Measurements from ENCODE around the gene PITX1.

The PITX1 gene

GRCh38 chr5:135018457-135018856, 15.6 kb downstream of the PITX1 start:
- no peak overlapping the region for H3K27ac ChIP-seq
- TF ChIP-seq ZFX (IDR thresholded peaks at IDR 0.05; ENCODE audit: borderline replicate concordance) (no peak), CTCF (IDR thresholded peaks at IDR 0.05) (no peak)

GRCh38 chr5:135016861-135017290, 17.2 kb downstream of the PITX1 start:
- no peak overlapping the region for H3K27ac ChIP-seq
- no peak for TF ChIP-seq CTCF (IDR thresholded peaks at IDR 0.05)
- no peak for TF ChIP-seq ZFX (IDR thresholded peaks at IDR 0.05; ENCODE audit: borderline replicate concordance)

- TF ChIP-seq CTCF (IDR thresholded peaks at IDR 0.05): no peak
- TF ChIP-seq ZFX (IDR thresholded peaks at IDR 0.05; ENCODE audit: borderline replicate concordance): no peak
These were observed 18.1 kb downstream of the PITX1 start for GRCh38 chr5:135015942-135016341.

GRCh38 chr5:135013947-135014570, 20.0 kb downstream of the PITX1 start:
- TF ChIP-seq CTCF (IDR thresholded peaks at IDR 0.05): no peak
- no peak for TF ChIP-seq ZFX (IDR thresholded peaks at IDR 0.05; ENCODE audit: borderline replicate concordance)
- H3K27ac ChIP-seq: no peak overlapping the region

More at GRCh38 chr5:135015942-135016341, 18.1 kb downstream of the PITX1 start:
- H3K27ac ChIP-seq: no peak overlapping the region

- no peak overlapping the region for H3K27ac ChIP-seq
- TF ChIP-seq CTCF (IDR thresholded peaks at IDR 0.05) (no peak), ZFX (IDR thresholded peaks at IDR 0.05; ENCODE audit: borderline replicate concordance) (no peak)
These were observed 20.6 kb downstream of the PITX1 start for GRCh38 chr5:135013445-135013844.

- H3K27ac ChIP-seq: no peak overlapping the region
- TF ChIP-seq ZFX (IDR thresholded peaks at IDR 0.05; ENCODE audit: borderline replicate concordance) (no peak), CTCF (IDR thresholded peaks at IDR 0.05) (no peak)
These were observed 21.1 kb downstream of the PITX1 start for GRCh38 chr5:135012951-135013391.

- TF ChIP-seq ZFX (IDR thresholded peaks at IDR 0.05; ENCODE audit: borderline replicate concordance) (no peak), CTCF (IDR thresholded peaks at IDR 0.05) (no peak)
- no peak overlapping the region for H3K27ac ChIP-seq
These were observed 21.9 kb downstream of the PITX1 start for GRCh38 chr5:135012033-135012588.
